COR-L47 (cell line): ENCODE results near the gene DOK3.

Experiments
- DNase-seq: peaks from one replicate; lab custom pipeline; 2025; lab: John Stamatoyannopoulos, UW

Gene DOK3

DNA sequence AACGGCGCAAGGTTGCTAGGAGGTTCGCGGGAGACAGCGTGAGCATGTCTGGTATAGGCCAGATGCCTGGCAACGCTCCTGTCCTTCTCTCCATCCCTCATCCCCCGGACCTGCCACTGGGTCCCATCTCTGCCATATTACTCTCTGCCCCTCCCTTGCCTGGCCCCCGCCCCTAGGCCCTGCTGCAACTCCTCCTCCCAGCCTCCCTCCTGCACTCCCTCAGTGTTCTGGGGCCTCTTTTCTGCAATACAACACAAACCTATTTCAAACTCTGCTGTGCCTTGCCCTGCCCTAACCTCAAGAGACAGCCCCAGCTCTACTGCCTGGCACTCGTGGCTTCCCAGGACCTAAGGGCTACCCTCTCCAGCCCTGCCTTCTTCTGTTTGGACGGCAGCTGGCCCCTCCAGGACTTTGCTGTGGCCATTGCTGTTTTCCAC lies 27.2 kb downstream of the DOK3 start:
- DNase-seq: no peak

DNA sequence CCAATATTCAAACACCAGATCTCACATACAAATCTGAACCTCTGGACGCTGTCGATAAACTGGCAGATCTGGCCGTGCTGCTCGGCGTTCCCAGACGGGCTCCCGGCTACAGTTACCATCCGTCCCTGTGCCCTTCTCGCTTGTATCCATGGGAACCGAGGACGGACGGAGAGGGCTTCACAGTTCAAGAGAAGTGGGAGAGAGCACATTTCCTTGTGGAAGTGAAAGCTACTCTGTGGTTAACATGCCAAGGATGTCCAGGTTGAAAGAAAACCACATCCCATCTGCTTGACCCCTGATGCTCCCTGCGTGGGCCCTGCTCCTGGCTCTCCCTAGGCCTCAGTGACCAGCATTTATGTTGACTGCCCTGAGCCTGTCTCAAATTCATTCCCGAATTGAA lies 29.9 kb downstream of the DOK3 start:
- no peak for DNase-seq

DNA sequence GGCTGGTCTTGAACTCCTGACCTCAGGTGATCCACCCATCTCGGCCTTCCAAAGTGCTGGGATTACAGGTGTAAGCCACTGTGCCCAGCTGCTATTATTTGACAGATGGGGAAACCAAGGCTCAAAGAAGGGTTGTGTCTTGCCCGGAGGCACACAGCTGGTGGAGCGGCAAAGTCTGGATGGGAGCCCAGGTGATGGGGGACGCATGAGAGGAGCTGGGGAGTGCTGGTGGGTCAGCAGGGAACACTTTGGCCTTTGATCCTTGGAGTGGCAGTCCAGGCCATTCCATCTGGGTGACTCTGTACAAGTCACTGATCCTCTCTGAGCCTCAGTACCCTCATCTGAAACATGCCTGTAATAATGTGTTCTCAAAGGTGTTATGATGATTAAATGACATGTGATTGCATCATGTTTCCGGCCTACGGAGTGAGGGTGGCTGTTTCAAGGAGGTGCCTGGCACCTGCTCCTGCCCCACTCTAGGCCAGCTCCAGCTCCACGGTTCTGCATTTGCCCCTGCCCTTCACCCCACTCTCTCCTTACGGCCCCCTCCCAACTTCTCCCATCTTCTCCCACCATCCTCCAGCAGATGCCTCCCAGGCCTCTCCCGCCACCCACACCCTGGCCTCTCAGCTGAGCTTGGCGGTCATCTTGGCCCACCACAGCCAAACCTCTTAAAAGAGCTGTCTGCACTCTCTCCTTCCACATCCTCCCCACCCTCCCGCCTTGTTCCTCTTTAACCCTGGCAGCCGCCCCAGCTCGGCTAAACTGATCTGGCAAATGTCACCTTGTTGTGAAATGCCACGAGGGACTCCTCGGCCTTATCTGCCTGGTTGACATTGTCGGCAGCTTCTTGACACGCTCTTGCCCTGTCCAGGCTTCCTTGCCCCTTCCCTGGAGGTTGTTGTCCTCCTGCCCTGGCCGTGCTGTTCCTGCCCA lies 30.6 kb downstream of the DOK3 start:
- no peak for DNase-seq

DNA sequence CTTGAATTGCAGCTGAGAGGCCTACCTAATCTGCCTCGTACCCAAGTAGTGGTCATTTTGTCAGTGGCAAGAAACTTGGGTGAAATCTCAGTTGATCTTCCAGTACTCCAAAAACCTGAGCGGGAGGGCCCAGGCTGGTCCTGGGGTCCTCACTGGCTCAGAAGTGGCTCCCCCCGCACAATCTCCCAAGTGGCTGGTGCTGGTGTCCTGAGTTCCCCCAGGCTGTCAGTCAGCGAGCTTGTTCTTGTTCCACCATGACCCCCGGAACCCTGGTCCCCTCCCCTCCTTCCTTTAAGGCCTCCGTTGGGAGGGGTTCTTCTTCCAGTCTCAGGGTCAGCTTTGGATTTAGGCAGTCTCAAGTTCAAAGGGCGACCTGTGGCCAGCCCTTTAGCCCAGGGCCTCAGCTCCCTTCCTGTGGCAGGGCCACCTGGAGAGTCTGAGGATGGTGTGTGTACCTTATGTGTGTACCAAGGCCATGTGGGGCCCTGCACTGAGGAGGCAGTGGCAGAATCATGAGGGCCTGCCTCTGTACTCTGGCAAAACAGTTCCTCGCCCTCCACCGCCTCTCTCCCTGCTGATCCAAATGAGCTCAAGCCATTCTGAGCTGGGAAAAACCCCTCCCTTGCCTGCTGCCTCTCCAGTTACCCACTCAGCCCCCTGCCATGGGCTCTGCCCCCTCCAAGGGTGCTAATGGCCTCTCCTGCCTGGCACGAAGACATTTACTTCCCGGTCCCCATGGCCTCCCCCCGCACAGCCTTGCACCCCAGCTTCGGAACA lies 31.7 kb downstream of the DOK3 start:
- no peak for DNase-seq

DNA sequence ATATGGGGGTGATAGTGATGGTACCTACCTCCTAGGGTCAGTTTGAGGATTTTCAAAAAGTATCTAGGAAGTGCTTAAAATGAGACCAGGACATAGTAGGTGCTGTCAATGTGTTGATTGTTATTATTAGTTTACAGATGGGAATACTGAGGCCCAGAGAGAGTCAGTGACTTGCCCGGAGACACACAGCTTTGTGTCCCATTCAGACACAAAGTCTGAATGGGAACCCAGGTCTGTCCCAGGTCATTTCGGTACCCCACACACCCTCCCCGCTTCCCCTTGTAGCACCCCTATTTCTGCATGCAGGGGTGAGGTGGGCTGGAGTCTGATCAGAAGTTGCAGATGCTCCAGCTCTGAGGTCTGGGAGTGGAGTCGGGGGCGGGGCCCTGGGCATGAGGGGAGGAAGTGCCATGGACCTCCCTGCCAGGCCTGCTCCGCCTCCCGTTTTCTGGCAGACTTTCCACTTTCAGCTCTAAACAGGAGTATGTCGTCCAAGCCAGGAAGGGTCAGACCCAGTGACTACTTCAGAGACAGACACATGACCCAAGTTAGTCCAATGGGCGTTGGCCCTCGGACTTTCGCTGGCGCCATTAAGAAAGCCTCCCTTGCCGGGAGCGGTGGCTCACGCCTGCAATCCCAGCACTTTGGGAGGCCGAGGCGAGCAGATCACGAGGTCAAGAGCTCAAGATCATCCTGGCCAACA lies 32.9 kb downstream of the DOK3 start:
- DNase-seq: no peak

DNA sequence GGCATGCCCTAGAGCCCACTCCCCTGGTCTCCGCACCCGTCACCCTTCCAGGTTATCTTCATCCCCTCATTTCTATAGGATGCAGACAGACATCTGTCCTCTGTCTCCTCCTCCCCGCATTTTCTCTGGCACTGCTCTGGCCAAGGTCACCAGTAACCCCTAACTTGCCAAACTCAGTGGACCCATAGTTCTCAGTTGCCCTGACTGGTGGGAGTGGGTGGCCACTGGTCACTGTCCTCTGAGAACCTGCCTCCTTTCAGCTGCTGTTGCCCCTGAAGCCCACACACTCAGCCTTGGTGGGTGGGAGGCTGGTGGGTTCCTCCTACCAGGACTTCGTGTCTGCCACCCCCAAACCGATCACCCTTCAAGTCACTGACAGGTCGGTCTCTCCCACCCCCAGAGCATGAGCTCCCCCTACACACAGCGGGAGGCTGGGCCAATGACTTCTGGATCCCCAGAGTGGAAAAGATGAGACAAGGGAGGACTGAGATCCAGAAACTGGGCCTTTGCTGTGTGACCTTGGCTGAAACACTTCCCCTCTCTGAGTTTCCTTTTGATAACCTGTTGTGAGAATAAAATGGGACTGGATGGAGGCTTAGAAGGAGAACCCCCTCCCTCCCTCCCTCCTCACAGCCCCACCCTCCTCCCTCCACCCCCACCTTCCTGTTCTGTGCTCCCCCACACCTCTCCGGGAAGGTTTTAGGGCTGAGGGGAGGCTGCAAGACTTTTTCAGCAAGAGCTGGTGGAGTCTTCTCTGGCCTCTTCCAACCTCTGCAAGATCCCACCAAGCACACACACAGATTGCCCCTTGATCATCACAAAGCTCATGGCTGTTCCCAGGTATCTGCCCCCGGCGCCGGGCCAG lies 33.8 kb downstream of the DOK3 start:
- no peak for DNase-seq

DNA sequence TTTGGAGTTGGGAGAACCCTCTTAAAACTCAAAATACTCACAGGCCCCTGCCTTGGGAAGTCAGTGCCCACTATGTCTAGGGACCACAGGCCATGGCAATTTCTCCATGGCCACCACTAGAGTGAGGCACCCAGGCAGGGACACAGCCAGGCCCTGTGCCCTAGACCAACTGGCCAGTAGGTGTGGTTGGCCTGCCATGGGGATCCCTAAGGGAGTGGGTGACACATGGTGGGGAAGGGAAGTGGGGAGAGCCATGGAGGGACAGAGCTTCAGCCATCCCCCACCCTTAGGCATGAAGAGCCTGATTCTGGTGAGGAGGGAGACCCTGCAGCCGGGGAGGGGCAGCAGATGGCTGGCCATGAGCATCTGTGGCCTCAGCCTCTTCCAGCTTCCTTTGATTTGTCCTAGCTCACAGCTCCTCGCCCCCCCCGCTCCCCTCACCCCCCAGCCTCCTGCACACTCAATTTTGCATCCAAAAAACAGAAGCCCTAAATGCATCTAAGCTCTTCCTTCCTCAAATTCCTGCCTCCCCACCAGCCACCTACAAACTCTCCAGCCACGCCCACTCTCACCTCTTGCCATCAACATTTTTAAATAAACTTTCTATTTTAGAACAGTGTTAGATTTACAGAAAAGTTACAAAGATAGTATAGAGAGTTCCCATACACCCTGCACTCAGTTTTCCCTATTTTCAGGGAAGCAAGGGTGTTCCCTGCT lies 34.6 kb downstream of the DOK3 start:
- no peak for DNase-seq

DNA sequence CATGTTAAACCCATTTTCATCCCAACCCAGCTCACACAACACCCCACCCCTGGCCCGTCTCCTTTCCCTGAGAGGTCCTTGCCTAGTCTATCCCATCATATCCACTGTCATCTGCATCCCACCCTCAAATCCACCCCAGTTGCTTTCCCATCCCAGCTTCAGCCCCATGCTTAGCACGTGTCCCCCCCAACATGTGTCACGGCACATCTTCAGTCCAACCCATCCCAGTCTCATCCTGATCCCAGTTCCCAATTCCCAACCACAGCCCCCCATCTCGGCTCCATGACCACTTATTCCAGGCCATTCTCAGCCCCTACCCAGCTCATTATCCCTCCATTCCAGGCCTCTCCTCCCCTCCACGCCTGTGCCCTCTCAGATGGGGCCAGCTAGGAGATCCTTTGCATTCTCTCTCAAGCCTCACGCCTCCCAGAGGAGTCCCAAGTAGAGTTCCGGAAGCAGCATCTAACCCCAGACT lies 35.6 kb downstream of the DOK3 start:
- no peak for DNase-seq

DNA sequence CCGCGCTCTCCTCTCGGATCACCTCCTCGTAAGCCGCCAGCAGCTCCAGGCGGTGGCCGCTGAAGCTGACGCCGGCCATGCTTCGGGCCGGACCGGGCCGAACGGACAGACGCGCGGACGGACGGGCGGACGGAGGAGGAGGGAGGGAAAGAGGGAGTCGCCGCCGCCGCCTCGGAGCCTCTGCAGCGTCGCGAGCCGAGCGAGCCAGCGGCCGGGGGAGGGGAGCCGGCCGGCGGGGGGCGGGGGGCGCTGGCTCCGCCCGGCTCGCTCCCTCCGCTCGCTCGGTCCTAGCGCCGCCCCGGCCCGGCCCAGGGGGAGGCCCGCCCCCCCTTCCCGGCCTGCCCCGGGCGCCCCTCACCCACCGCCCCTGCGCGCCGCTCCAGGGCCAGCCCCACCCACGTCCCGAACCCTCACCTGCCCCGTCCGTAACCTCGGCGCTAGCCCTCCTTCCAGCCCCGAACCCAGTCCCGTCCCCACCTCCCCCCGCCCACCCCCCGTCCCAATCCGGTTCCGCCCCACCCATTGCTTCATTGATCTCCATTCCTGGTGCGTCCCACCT lies 36.1 kb downstream of the DOK3 start, which contains the start of gene DBN1:
DBN1 (minus strand) TSS at position 192 of the 559 bp plus-strand sequence; CDS start at position 79, 113 bp downstream.
- peak; percentile 60 for DNase-seq

DNA sequence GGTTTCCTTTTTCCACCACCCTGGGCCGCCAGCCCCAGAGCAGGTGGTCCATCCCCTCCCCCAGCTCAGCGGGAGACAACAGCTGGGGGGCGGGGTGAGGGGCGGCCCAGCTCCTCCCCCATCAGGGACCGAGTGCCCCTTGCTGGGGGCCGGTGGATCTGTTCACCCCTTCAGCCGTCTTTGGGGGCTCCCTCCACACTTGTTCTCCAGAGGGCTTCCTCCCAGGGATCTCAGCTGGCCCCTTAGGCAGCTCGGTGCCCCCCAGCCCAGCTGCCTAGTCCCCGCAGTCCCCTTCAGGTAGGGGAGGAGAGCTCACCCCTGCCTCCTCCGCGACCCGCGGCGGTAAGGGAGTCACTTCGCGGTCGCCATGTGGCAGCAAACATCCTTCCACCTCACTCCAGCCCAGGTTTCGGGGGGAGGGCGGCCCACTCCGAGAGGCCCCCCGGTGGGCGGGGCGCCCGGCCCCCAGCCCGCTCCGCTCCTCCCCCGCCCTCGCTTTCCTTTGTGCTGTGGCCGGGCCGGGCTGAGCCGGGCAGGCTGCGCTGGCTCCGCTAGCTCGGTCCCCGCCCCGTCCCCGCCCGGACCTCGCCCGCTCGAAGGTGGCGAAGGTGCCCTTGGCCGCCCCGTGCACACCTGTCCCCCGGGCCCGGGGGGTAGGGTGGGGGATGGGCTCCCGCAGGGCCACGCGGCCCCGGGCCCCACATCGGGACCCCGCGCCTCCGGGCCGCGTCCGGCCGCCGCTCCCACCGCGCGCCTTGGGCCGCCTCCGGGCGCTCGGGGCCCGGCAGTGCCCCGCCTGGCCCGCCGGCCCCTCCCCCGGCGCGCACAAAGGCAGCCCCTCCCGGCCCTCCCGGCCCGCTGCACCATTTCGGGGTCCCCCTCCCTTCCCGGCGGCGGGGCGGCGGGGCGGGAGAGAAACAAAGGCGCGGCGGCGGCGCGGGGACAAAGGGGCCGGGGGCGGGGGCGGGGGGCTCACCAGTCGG lies 36.9 kb downstream of the DOK3 start:
- DNase-seq: peak; percentile 20

DNA sequence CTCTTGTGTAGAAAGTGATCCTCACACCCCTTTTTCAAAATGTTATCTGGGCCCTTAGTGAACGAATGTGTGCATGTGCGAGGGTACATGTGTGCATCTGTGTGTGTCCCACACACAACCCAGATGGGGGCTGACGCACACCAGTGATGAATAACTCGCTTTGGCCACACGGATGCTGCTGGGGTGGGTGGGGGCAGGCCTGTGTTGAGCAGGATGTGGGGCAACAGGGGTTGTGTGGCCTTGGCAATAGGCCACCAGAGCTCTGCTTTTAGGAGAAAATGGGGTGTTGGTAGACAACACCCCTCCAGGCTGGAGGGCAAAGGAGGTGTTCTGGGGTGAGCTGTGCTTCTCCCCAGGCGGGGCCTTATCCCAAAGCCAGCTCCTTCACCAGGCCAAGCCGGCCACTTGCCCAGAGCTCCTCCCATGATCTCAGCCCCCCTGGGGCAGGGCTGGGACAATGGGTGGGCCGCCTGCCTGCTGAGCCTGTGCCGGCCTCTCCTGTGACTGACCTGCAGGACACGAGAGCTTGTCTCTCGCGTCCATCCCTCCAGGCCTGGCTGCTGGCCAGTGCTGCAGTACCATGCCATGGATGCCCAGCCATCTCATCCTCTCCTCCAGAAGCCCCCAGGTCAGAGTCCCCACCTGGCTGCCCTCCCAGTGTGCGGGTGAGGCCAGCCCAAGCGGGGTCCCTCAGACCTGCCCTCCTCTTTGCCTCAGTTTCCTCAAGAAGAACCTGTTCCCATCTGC lies 37.8 kb downstream of the DOK3 start:
- DNase-seq: peak; percentile 17

DNA sequence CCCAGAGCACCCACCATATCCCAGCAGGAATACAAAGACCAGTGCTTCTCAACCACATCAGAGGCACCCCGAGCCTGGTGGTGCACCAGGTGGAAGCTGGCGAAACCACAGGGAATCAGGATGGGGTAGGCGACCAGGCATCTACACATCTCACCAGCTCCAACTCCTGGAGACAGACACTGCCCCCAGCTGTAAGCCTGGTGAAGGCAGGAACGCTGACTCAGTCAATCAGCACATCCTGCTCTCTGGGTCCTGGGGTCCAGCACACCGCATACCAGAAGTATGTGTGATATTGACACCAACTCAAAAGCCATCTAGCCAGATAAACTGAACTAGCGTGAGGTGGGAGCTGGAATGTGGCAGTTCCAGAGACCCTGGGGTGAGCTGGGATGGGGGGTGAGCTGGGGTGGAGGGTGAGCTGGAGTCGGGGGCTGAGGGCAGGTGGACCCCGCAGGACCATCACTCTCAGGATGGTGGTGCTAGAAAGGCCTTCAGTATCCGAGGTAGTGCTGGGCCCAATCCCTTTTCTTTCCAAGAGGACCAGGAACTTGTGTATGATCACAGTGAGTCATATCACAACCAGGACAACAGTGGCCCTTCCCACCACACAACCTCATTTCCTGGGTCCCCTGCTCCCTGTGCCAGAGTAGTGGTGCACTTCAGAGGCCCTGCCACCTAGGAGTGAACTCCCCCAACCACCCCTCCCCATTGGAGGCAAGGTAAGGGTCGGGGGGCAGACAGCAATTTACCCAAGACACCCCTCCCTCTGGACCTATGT lies 38.7 kb downstream of the DOK3 start:
- no peak for DNase-seq

DNA sequence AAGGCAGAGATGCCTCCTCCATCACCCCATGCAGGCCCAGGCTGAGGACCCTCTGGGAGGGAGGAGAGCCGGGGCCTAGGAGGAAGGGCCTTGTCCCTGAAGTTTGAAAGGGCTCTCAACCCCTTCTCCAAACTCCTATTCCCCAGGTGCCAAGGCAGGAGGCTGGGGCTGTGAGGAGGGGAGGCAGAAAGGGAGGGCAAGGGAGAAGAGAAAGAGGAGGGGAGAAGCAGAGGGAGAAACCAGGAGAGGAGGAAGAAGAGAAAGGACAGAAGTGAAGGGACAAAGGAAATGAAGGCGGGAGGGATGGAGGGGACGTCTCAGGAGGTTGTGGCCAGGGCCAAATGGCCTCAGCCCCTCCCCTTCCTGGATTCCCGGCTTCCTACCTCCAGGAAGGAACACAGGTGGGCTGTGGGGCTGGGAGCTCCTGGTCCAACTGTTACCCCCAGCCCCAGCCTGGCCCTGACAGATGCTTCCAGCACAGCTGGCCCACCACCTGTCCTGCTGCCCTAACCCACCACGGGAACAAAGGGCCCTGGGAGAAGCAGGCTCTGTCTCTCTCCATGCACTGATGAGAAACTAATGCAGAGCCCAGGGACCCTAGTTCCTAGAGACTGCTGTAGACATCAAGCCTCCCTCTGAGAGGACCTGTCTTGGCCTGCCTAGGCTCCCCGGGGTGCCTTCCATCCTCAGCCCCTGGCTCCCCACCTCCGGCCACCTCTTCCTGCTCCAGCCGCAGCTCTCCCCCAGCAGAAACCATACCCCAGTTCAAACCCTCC lies 39.7 kb downstream of the DOK3 start:
- peak; percentile 55 for DNase-seq

DNA sequence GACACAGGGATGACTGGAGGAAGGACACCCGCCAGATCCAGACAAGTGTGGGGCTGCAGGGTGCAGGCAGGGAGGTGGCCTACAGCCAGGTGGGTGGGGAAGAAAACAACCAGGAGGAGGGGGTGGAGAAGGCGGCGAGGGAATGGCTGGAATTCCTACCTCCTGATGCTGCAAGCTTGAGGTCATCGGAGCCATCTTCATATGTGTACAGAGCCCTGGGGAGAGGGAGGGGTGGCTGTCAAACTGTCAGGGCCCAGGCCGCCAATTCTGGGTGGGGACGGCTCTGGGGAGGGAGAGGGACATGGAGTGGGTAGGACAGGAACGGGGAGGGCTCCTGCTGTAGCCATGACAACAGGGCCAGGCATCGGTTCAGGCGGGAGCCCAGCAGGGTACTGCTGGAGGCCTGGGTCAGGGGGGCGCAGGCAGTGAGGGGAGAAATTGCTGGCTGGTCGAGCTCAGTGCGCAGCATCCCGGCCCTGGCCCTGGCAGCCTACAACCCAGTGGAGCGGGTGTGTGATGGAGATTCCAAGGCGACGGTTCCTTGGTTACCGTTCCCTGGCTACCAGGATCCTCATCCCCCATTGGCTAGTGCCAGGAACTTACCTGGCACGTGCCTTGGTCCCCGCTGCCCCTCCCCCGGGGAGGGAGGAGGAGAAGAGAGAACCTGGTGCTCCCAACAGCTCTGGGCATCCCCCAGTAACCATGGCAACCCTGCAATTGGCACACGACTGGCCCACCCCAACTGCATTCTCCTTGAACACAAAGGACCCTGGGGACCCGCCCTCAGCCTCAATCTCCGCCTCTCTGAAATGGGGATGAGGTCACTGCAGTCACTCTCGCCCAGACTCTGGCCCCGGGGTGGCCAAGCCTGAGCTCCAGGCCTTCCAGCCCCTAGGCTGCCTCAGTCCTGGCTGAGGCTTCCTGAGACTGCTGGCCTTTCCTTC lies 40.7 kb downstream of the DOK3 start:
- peak; percentile 63 for DNase-seq

DNA sequence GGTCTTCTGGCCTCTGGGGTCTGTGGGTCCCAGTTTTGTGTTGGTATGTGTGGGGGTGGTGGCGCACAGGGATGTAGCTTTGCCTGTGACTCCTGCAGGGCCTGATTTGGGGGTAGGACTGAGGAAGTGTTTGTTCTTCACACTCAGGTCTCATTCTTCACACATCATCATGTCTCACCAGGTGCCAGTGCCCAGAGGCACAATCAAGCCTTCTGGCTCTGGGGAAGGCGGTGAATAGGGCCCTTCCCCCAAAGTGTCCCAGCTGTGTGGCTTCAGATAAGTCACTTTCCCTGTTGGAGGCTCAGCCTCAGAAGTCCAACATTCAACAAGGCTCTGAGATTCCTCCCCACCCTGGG lies 41.3 kb downstream of the DOK3 start:
- no peak for DNase-seq

DNA sequence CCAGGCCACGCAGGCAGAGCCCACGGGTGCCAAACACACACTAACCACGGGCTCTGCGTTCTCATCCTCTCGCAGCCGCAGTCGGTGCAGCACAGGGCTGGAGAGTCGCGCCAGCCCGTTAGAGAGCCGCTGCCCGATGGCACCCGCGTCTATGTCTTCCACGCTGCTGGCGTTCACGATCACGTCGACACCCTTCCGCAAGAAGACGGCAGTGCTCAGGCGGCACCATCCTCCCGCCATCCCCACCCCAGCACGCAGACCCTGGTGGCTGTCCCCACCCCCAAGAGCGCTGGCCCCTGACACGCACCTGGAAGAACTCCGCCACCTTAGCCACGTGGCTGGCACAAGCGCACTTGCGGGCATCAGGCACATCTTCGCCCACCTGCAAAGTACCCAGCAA lies 42.2 kb downstream of the DOK3 start:
- DNase-seq: no peak
